Transverse colon (tissue), 3 donors: Measurements from ENCODE around the gene RNF17.

Source experiments
- CTCF ChIP-seq, 5 experiments: fragments of 200-600 bp in 3 of 5; fragments of 450-650 bp in 2 of 5; sonication (generic) in 3 of 5; IDR thresholded peaks; 1 replicate in 2 of 5; 2 replicates in 3 of 5; pipeline ENCODE4 v1.5.1; 2016 to 2017; ENCODE audit warnings: antibody characterized with exemption in 5 of 5, inconsistent platforms in 3 of 5, mild to moderate bottlenecking in 2 of 5, moderate library complexity in 1 of 5
- EP300 ChIP-seq: sonication (generic); formaldehyde crosslinking; IDR thresholded peaks from one replicate; pipeline ENCODE4 v1.6.1; 2017; ENCODE audit warnings: antibody characterized with exemption, low read depth
- POLR2A ChIP-seq: fragments of 450-650 bp; IDR thresholded peaks from one replicate; pipeline ENCODE4 v1.6.1; 2016; ENCODE audit warnings: antibody characterized with exemption, mild to moderate bottlenecking, moderate library complexity

GRCh38 chr13:24746618-24747247 lies 17.2 kb upstream of the RNF17 start:
- no peak for TF ChIP-seq EP300
- no peak for TF ChIP-seq CTCF (IDR thresholded peaks at IDR 0.05)
- TF ChIP-seq POLR2A: no peak
